GM13976 (cell line): Measurements from ENCODE around the gene FAM199X.
A peak's percentile ranks its signal among the peaks of the same experiment; 100 is the strongest.

Source experiments
- DNase-seq: peaks from one replicate; pipeline ENCODE4 v3.0.0; 2012; ENCODE audit warnings: low spot score
- CTCF ChIP-seq: IDR thresholded peaks from 2 replicates; pipeline ENCODE4 v1.5.1; 2012; ENCODE audit warnings: borderline replicate concordance, mild to moderate bottlenecking; ENCODE audit not compliant: insufficient read depth; ENCODE audit errors: extremely low read depth, missing control alignments, control extremely low read depth
- in situ Hi-C: fragments of 300-500 bp; cut with MboI; formaldehyde crosslinking; loops from one replicate; pipeline ENCODE4 v1.12.0; 2022; ENCODE audit warnings: low sequenced_read_pairs, mixed read lengths, inconsistent platforms; ENCODE audit not compliant: unreplicated experiment

FAM199X gene

DNA sequence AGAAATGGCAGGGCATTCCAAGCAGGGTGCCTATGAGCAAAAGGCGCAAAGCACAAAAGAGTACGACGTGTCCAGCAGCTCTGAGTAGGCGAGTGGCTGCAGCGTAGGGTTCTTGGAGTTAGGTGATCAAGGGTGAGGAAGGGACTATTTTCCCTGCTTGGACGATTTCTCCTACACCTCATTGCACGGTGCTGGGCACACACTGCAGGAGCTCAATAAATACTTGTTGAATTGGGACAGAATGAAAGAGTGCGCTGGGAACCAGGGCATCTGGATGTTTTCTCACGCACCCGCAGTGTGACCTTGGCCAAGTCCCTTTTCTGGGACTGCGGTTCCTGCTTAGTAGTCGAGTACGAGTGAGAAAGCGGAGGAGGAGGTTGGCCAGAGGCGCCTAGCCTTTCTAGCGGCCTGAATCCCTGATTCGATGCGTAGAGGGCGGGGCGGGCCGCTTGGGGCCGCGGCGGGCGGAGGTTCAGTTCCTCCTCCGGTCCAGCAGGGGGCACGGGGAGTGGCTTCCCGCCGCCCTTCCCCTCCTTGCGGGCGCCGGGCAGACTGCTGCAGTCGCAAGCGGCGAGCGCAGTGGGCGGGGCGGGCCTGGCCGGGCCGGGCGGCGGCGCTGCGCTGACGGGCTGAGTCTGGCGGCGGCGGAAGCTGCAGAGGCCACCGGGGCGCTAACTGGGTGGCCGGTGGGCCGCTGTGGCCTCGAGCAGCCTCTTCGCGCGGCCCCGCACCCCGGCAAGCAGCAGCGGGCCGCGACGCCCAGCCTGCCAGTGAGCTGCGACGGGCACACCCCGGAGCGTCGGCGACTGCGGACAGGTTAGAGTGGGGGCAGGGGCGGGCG is at the start of gene FAM199X:
Gene FAM199X, plus strand, starts transcription at position 560 of the 841 bp plus-strand sequence. CDS start 333 bp downstream, outside the sequence.
- peak; percentile 46 for TF ChIP-seq CTCF
- in situ Hi-C loops = no loop called here
- peak; percentile 90 for DNase-seq

- DNase-seq = no peak
- TF ChIP-seq CTCF = no peak
- in situ Hi-C loops = loop anchor here (25.0 kb wide), 2 partner anchors 105 to 280 kb away; partner anchors contain the start of genes H2BW1 and RAB9B
Observed at GRCh38 chrX:104117759-104118158, 48.5 kb upstream of the FAM199X start.

GRCh38 chrX:104118765-104119164 is 47.5 kb upstream of the FAM199X start:
- no peak for DNase-seq
- TF ChIP-seq CTCF = no peak
- in situ Hi-C loops = loop anchor here (25.0 kb wide), 2 partner anchors 106 to 281 kb away; partner anchors contain the start of genes H2BW1 and RAB9B

DNA sequence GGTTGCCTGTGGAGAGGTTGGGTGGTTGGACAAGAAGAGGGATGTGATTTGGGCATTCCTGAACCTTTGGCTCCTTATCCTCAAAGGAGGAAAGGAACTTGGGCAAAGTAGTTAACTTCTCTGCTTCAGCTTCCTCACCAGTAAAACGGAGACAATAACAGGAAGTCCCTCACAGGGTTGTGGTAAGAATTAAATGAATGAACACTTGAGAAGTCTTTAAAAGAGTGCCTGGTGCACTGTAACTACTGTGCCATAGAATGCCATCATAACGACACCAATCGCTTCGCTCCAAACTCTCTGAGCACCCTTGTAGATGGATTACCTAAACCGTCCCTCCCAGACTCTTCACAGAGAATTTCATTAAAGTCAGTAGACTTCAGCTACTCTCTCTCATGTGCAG is 43.4 kb upstream of the FAM199X start:
- in situ Hi-C loops = loop anchor here (25.0 kb wide), 2 partner anchors 111 to 286 kb away; partner anchors contain the start of genes H2BW1 and RAB9B
- no peak for DNase-seq
- TF ChIP-seq CTCF = no peak

DNA sequence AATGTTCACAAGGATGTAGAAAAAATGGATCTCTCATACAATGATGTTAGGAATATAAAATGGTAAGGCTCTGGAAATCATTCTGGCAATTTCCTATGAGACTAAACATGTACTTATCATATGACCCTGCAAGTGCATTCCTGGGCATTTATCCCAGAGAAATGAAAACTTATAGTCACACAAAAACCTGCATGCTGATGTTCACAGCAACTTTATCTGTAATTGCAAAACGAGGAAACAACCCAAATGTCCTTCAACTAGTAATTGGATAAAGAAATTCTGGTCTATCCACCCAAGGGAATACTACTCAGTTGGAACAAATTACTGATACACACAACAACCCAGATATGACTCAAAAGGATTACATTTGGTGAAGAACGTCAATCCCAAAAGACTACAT is 39.4 kb upstream of the FAM199X start:
- in situ Hi-C loops = no loop called here
- no peak for TF ChIP-seq CTCF
- no peak for DNase-seq

- TF ChIP-seq CTCF = no peak
- in situ Hi-C loops = no loop called here
- no peak for DNase-seq
Observed at GRCh38 chrX:104130808-104131207, 35.4 kb upstream of the FAM199X start.
